MM.1S (cell line): ENCODE data around the gene ARL15.

Experiments used
- DNase-seq: peaks from one replicate; pipeline ENCODE4 v3.0.0-alpha.2; 2015
- H2AFZ ChIP-seq: fragments of 300-600 bp; sonication (generic); 2 replicates; pipeline ENCODE4 v1.6.0; 2016; ENCODE audit warnings: antibody characterized with exemption, low read length
- H3F3A ChIP-seq: fragments of 300-600 bp; sonication (generic); 2 replicates; pipeline ENCODE4 v1.6.1; 2016; ENCODE audit warnings: mild to moderate bottlenecking, antibody characterized with exemption, low read length, moderate library complexity, mixed read lengths; ENCODE audit not compliant: insufficient read depth
- H3K27ac ChIP-seq: fragments of 300-600 bp; sonication (generic); 2 replicates; pipeline ENCODE4 v1.5.1; 2016; ENCODE audit warnings: mild to moderate bottlenecking, low read length
- H3K27me3 ChIP-seq: fragments of 300-600 bp; sonication (generic); replicated peaks from 2 replicates; pipeline ENCODE4 v1.6.0; 2016; ENCODE audit warnings: low read length; ENCODE audit not compliant: insufficient read depth
- H3K36me3 ChIP-seq: fragments of 300-600 bp; sonication (generic); replicated peaks from 2 replicates; pipeline ENCODE4 v1.6.1; 2016; ENCODE audit warnings: mild to moderate bottlenecking, low read length, mixed read lengths; ENCODE audit not compliant: insufficient read depth
- H3K4me1 ChIP-seq: fragments of 300-600 bp; sonication (generic); 2 replicates; pipeline ENCODE4 v1.6.1; 2016; ENCODE audit warnings: low read length, mixed read lengths
- H3K4me2 ChIP-seq: fragments of 300-600 bp; sonication (generic); 2 replicates; pipeline ENCODE4 v1.6.0; 2016; ENCODE audit warnings: low read depth, low read length
- H3K4me3 ChIP-seq: fragments of 300-600 bp; sonication (generic); 2 replicates; pipeline ENCODE4 v1.5.1; 2016; ENCODE audit warnings: low read length, mixed read lengths
- H3K79me2 ChIP-seq: fragments of 300-600 bp; sonication (generic); 2 replicates; pipeline ENCODE4 v1.6.1; 2016; ENCODE audit warnings: mixed run types, low read length, mixed read lengths
- H3K9ac ChIP-seq: fragments of 300-600 bp; sonication (generic); 2 replicates; pipeline ENCODE4 v1.6.1; 2016; ENCODE audit warnings: low read length, mixed read lengths
- H3K9me2 ChIP-seq: fragments of 300-600 bp; sonication (generic); replicated peaks from 2 replicates; pipeline ENCODE4 v1.6.1; 2016; ENCODE audit warnings: mild to moderate bottlenecking, low read length, mixed read lengths; ENCODE audit not compliant: insufficient read depth
- H3K9me3 ChIP-seq: fragments of 300-600 bp; sonication (generic); replicated peaks from 2 replicates; pipeline ENCODE4 v1.6.1; 2016; ENCODE audit warnings: mild to moderate bottlenecking, low read length, mixed read lengths; ENCODE audit not compliant: insufficient read depth
- H4K20me1 ChIP-seq: fragments of 300-600 bp; sonication (generic); 2 replicates; pipeline ENCODE4 v1.6.1; 2016; ENCODE audit warnings: mild to moderate bottlenecking, low read length, moderate library complexity, mixed read lengths; ENCODE audit not compliant: insufficient read depth
- CTCF ChIP-seq: fragments of 300-600 bp; sonication (generic); IDR thresholded peaks from 2 replicates; pipeline ENCODE4 v1.5.1; 2016; ENCODE audit warnings: antibody characterized with exemption, low read length, mixed read lengths
- EZH2 ChIP-seq: fragments of 300-600 bp; sonication (generic); optimal IDR thresholded peaks from 2 replicates; pipeline ENCODE3; 2017; ENCODE audit warnings: low read depth, mild to moderate bottlenecking, antibody characterized with exemption, low read length, mixed read lengths
- EZH2phosphoT487 ChIP-seq: fragments of 300-600 bp; sonication (generic); IDR thresholded peaks from 2 replicates; pipeline ENCODE4 v1.6.1; 2018; ENCODE audit warnings: antibody characterized with exemption, low read length

Gene ARL15

DNA sequence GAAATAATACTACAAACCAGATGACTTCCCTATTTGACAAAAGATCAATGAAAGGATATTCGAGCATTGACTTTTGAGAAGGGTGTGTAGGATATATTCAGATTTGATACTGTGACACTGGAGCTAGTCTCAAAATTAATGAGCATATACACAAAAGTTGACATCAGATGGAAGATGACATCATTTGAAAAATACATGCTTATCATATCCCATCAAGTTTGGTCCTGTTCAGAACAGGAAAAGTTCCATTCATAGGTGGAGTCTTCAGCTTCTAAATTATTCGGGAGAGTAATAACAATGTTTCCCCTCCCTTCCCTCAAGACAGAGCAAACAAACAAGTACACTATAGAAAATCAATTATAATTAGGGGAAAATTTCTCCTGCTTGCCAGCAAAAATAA is 401.6 kb downstream of the ARL15 start:
- H3F3A ChIP-seq: no peaks in the 10 kb centered on the region
- DNase-seq: no peak
- H3K4me1 ChIP-seq: no peaks in the 10 kb centered on the region
- no peaks in the 10 kb centered on the region for H3K9me2 ChIP-seq
- no peaks in the 10 kb centered on the region for H3K79me2 ChIP-seq
- no peak overlapping the region for H2AFZ ChIP-seq
- TF ChIP-seq EZH2phosphoT487: no peak
- no peak for TF ChIP-seq EZH2
- no peak for TF ChIP-seq CTCF
- H3K9ac ChIP-seq: no peak overlapping the region
- no peaks in the 10 kb centered on the region for H3K9me3 ChIP-seq
- H3K4me3 ChIP-seq: no peak overlapping the region
- H4K20me1 ChIP-seq: no peaks in the 10 kb centered on the region
- H3K27ac ChIP-seq: no peak overlapping the region
- H3K4me2 ChIP-seq: no peak overlapping the region
- no peaks in the 10 kb centered on the region for H3K36me3 ChIP-seq
- H3K27me3 ChIP-seq: no peaks in the 10 kb centered on the region

GRCh38 chr5:53907827-53908226 is 402.5 kb downstream of the ARL15 start:
- H3K9me3 ChIP-seq: no peaks in the 10 kb centered on the region
- no peak overlapping the region for H3K27ac ChIP-seq
- TF ChIP-seq EZH2: no peak
- TF ChIP-seq EZH2phosphoT487: no peak
- TF ChIP-seq CTCF: no peak
- no peak overlapping the region for H3K9ac ChIP-seq
- H3F3A ChIP-seq: no peaks in the 10 kb centered on the region
- H4K20me1 ChIP-seq: no peaks in the 10 kb centered on the region
- H3K27me3 ChIP-seq: no peaks in the 10 kb centered on the region
- H3K4me2 ChIP-seq: no peak overlapping the region
- DNase-seq: peak; percentile 45
- no peaks in the 10 kb centered on the region for H3K4me1 ChIP-seq
- H3K79me2 ChIP-seq: no peaks in the 10 kb centered on the region
- H3K36me3 ChIP-seq: no peaks in the 10 kb centered on the region
- no peak overlapping the region for H2AFZ ChIP-seq
- H3K4me3 ChIP-seq: no peak overlapping the region
- H3K9me2 ChIP-seq: no peaks in the 10 kb centered on the region

DNA sequence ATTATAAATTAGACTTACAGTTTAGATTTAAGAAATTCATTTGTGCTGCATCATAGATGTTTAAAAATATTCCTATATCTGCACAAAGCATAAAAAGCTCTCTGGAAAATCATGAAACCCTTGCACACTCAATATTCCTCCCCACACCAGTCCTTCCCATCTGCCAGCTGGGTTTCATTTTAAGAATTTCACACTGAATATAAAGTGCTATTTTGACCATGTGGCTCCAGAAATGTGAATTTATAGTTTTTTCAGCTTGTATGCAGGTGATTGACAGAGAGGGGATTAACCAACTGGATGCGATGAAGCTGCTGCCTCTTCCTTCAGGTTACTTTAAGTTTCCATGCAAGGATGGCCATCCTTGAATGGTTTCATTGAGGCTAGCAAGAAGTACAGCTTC is 403.6 kb downstream of the ARL15 start:
- H3K4me2 ChIP-seq: no peak overlapping the region
- H3K9ac ChIP-seq: no peak overlapping the region
- no peaks in the 10 kb centered on the region for H4K20me1 ChIP-seq
- H3K9me2 ChIP-seq: no peaks in the 10 kb centered on the region
- no peaks in the 10 kb centered on the region for H3K9me3 ChIP-seq
- H3K27ac ChIP-seq: no peak overlapping the region
- no peaks in the 10 kb centered on the region for H3F3A ChIP-seq
- TF ChIP-seq EZH2 (no peak), EZH2phosphoT487 (no peak), CTCF (no peak)
- H3K36me3 ChIP-seq: no peaks in the 10 kb centered on the region
- H3K27me3 ChIP-seq: no peaks in the 10 kb centered on the region
- DNase-seq: no peak
- H3K4me3 ChIP-seq: no peak overlapping the region
- no peak overlapping the region for H2AFZ ChIP-seq
- H3K4me1 ChIP-seq: no peaks in the 10 kb centered on the region
- no peaks in the 10 kb centered on the region for H3K79me2 ChIP-seq
